HG03442 (cell line): Measurements from ENCODE around the gene ORC3.
"Not testable (repeated sequence)": the region's sequence is repeated elsewhere in the genome, so short reads cannot be mapped to it uniquely, and the experiment has no call there.

ENCODE experiments used
- ATAC-seq: cut with Tn5 transposase; IDR thresholded peaks from one replicate; pipeline ENCODE4 v1.9.1; 2021; ENCODE audit warnings: mild to moderate bottlenecking, moderate library complexity; ENCODE audit not compliant: unreplicated experiment

The ORC3 gene

DNA sequence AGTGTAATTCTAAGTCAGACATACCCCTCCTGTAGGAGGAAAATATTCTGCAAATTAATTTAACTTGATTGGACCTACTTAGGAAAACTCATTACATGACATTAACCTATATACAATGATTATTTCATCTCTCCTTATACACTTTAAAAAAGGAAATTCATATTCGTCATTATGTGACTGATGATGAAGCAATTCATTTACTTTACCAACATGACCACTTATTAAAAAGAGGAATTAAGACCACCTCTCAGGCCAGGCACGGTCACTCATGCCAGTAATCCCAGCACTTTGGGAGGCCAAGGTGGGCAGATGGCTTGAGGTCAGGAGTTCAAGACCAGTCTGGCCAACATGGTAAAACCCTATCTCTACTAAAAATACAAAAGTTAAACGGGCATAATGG lies 100.5 kb downstream of the ORC3 start:
- ATAC-seq, result no peak

DNA sequence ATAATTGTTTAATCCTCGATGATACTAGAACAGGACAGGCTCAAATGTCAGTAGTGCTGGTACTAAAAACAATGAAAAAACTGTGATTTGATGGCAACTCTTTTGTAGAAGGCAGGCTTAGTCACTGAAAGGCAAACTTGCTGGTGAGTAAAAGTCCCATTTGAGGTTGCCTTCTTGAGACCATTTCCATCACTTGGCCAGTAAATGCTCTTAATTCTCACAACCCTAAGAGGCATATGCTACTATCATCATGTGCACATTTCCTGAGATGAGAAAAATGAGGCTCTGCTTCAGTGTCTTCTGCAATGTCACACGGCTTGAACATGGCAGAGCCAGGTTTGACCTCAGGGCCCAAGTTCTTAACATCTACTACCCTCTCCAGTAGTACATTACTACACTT lies 102.2 kb downstream of the ORC3 start:
- no peak for ATAC-seq

DNA sequence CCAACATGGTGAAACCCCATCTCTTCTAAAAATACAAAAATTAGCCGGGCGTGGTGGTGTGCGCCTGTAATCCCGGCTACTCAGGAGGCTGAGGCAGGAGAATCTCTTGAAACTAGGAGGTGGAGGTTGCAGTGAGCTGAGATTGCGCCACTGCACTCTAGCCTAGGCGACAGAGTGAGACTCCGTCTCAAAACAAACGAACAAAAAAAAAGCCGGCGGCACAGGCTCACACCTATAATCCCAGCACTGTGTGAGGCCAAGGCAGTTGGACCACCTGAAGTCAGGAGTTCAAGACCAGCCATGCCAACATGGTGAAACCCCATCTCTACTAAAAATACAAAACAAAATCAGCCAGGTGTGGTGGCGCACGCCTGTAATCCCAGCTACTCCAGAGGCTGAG lies 106.9 kb downstream of the ORC3 start:
- not testable (repeated sequence) for ATAC-seq

GRCh38 chr6:87697581-87698546 lies 107.9 kb downstream of the ORC3 start:
- ATAC-seq, result no peak

- no peak for ATAC-seq
These were observed 108.6 kb downstream of the ORC3 start for GRCh38 chr6:87698547-87699006.

GRCh38 chr6:87699576-87699975 lies 109.6 kb downstream of the ORC3 start:
- no peak for ATAC-seq

- no peak for ATAC-seq
These were observed 110.7 kb downstream of the ORC3 start for GRCh38 chr6:87700397-87701343.

DNA sequence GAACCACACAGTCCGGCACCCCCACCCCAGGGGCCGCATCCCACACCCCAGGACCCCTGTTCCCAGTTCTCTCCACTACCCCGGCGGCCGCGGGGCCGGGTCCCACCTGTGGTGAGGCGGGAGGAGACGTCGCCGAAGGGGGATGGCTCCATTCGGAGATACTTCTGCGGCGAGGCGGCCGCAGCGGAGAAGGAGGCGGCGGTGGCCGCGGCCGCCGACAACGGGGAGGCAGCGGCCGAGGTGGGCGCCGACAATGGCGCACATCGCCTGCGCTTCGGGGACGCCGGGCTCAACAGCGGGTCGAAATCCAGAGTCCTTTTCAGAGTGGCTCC lies 111.4 kb downstream of the ORC3 start:
- no peak for ATAC-seq

GRCh38 chr6:87701676-87702588 lies 112.0 kb downstream of the ORC3 start, which contains the start of gene AKIRIN2:
Gene AKIRIN2, minus strand, starts transcription at chr6:87702233. Its CDS starts 549 bp downstream, at chr6:87701684.
- peak; percentile 63 for ATAC-seq

DNA sequence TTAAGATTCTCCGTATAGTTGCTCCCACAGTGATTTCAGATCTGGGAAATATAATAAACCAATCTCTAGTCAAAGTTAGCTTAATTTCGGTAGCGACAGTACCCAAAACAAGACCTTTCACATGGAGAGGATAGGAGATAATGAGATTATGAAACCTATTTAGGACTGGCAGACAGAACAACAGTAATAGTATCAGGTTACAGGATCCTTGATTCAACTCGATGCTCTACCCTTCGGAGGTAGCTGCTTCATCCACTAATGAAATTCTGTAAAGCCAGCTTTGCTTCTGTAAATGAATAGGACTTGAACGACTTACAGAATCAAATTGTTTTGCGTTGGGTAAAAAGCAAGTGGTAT lies 112.6 kb downstream of the ORC3 start:
- no peak for ATAC-seq

- ATAC-seq, result not testable (repeated sequence)
These were observed 113.1 kb downstream of the ORC3 start for GRCh38 chr6:87703039-87703438.

- ATAC-seq, result peak; percentile 56
These were observed 115.2 kb downstream of the ORC3 start for GRCh38 chr6:87705070-87705691.

DNA sequence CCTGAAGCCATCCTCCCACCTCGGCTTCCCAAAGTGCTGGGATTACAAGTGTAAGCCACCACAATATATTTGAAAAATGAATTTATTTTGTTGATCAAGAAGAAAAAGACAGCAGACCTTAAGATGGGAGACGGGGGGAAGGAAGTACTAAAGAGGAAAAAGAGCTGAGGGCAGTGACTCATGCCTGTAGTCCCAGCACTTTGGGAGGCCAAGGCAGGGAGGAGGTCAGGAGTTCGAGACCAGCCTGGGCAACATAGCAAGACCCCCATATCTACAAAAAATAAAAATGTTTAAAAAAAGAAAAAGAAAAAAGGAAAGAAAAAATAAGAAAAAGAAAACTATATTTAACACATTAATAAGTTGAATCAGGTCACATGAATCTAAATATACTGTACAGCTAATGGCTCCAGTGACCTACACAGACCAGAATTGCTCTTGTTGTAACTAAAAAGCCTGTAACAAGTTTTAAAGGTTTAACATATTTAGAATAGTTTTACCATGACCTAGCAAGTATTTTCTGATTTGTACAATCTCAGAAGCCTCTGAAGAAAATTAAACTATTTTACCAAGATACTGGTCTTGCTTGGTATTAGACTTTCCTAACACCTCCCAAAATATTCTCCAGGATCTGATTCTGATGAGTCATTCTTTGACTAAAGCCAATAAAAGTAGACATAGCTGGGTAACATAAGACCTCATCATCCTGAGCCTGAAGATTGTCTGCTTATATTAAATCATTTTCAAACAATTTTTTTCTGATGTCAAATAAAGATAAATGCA lies 116.4 kb downstream of the ORC3 start:
- ATAC-seq, result no peak

DNA sequence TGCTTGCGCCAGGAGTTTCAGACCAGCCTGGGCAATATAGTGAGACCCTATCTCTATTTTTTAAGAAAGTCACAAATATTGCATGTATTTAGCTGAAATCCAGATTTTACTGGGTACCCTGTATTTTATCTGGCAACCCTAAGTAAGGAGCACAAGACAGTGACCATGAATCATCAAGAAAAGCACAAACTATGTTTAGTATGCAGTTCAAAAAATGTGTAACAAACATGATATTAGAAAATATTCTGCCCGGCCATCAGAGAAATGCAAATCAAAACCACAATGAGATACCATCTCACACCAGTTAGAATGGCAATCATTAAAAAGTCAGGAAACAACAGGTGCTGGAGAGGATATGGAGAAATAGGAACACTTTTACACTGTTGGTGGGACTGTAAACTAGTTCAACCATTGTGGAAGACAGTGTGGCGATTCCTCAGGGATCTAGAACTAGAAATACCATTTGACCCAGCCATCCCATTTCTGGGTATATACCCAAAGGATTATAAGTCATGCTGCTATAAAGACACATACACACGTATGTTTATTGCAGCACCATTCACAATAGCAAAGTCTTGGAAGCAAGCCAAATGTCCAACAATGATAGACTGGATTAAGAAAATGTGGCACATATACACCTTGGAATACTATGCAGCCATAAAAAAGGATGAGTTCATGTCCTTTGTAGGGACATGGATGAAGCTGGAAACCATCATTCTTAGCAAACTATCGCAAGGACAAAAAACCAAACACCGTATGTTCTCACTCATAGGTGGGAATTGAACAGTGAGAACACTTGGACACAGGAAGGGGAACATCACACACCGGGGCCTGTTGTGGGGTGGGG lies 118.9 kb downstream of the ORC3 start:
- not testable (repeated sequence) for ATAC-seq

DNA sequence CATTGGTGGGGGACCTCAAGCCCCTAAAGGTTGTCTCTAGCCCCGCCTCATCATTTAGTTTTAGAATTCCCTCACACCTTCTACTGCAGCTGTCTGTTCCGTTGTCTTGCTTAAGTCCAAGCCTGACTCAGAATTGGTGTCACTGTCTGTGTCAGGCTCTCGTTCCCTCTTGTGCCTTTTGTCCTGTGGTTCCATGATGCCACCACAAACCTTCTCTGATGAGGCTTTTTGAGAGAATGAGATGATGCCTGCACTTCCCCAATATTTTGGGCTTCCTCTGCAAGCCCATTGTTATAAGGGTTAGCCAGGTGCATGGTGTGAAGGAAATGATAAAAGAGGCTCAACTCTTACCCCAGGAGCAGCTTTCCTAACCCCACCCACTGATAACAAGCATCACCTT lies 120.2 kb downstream of the ORC3 start:
- peak; percentile 30 for ATAC-seq

DNA sequence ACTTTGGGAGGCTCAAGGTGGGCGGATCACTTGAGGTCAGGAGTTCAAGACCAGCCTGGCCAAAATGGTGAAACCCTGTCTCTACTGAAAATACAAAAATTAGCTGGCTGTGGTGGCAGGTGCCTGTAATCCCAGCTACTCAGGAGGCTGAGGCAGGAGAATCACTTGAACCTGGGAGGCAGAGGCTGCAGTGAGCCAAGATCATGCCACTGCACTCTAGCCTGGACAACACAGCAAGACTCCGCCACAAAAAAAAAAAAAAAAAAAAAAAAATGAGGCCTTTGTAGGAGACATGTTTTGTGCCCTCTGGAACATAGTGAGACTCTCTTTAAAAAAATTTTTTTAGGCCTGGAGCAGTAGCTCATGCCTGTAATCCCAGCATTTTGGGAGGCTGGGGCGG lies 122.8 kb downstream of the ORC3 start:
- not testable (repeated sequence) for ATAC-seq

DNA sequence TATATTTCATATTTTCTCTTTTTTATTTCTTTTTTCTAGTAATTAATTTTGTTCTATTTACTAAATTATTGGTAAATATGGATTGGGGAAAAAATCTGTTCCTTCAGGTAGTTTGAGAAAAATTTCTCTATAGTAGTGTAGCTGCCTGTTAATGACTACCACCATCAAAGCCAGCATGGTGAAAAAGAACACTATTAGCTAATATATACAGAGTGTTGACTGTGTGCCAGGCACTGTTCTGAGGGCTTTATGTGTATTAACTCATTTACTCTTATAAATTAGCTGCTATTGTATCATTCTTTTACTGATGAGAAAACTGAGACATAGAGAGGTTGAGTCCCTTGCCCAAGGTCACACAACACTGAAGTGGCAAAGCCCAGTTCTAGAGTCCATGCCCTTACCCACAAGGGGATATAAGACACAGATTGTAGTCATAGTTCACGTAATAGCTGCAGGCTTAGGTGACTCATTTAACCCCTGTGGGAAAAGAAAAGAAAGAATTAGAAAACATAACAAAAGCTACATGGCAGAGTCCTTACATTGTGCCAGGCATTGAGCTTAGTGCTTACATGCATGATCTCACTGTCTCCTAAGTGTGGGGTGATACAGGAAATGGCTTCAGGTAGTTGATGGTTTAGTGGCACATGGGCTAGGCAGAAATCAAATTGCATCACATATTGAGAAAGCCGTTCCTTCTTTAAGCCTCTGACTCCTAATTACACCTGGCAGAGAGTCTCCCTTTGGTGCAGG lies 124.3 kb downstream of the ORC3 start:
- peak; percentile 47 for ATAC-seq
